GM19238 (cell line): Measurements from ENCODE around the gene CBS.
"Not testable (repeated sequence)": the region's sequence is repeated elsewhere in the genome, so short reads cannot be mapped to it uniquely, and the experiment has no call there.

Source experiments
- DNase-seq: peaks from one replicate; pipeline ENCODE4 v3.0.0; 2011; ENCODE audit warnings: low spot score; ENCODE audit not compliant: insufficient read length

The CBS gene

DNA sequence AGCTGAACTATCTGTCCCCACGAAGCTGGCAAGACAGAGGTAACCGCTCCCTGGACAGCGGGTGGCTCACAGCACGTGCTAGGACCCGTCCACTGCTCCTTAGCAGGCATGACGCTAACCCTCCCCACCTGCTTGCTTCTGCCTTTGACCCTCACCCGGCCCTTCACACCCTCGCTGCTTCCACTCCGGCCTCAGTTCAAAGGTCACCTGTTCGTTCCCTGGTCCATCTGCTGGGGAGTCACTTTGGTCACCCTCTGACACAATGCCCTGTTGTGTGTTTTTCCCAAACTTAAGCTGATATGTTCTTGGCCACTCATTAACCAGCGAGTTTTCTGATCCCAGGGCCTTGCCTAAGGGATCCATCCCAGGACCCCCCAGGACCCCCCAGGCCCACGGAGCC, 7.6 kb downstream of the CBS start:
- not testable (repeated sequence) for DNase-seq

DNA sequence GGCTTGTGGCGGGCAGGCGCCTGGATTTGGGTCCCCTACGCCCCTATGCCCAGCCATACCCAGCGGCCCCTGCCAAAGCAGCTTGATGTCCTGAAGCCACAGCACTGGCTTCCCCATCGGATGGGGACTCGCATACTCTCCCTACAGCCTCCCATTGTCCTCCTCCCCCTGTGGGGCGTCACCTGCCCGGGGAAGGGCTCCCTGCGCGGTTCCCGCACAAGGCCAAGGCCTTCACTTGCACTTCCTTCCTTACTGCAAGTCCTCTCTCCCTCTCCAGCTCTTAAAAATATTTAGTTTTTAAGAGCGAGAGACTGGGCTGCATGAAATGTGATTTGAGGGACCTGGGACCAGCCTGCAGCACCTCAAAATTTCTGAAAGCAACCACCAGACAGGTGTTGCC, 8.9 kb downstream of the CBS start:
- not testable (repeated sequence) for DNase-seq

DNA sequence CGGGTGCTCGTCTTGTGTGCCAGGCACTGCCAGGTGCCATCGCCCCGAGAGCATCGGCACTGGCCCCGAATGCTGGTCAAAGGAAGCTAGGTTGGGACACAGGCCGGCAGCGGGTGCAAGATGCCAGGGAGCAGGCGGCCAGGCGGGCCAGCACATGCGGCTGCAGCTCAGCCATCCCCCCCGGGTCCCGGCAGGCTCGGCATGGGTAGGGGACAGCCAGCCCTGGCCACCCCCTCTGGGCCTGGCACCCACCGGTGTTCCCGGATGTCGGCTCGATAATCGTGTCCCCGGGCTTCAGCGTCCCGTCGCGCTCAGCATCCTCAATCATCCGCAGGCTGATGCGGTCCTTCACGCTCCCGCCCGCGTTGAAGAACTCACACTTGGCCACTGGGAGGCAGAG, 9.6 kb downstream of the CBS start:
- DNase-seq = not testable (repeated sequence)

DNA sequence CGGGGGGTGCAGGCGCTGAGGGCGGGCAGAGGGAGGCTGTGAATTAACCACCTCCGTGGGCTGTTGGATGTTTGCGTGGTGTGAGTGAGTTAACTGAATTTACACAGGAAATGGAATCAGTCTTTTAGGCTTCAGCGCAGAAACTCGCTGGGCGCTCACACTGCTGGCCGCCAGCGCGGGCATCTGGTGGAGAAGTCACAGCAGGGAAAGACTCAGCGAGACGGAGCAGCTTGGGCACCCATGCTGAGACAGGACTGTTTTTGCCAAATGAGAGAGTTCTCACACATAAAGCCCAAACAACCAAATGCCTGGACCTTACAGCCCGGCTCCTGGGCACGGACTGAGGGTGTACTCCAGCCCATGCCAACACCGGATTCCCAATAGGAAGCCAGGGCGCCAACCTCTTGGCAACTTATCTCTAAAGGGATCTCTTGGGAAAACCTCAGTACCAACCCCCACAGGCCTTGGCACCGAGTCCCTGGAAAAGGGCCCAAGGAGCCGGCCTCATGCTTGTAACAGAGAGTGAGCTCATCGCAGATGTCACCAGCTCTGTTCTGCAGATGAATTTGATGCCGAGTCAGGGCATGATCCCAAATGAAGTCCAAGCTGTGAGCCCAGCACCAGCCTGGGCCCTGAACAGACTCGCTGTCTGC, 11.2 kb downstream of the CBS start:
- DNase-seq = not testable (repeated sequence)

DNA sequence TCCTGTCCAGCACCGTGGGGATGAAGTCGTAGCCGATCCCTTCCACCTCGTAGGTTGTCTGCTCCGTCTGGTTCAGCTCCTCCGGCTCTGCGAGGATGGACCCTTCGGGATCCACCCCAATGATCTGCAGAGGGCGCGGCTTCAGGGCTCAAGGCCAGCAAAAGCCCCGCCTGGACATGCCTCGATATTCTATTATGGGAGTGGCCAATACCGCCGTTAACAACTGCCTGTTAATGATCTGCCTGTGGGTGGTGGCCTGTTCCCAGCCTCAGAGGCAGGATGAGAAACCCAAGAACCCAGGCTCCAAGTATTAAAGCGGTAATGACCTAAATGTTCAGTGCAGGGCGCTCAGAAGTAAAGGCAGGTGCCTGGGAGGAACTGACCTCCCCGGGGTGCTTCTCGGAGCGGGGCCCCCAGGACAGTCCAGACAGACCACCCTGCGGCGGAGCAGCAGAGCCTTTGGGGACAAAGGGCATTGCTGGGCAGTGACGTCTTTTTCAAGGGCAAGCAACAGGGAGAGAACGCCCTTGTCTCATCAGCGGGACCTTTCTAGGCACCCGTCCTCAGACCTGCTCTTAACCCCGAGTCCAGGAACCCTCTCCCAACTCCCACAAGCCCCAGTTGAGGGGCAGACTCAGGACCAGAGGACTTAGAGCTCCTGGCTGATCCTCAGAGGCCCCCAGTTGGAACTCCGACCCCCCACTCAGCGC, 12.5 kb downstream of the CBS start:
- not testable (repeated sequence) for DNase-seq

DNA sequence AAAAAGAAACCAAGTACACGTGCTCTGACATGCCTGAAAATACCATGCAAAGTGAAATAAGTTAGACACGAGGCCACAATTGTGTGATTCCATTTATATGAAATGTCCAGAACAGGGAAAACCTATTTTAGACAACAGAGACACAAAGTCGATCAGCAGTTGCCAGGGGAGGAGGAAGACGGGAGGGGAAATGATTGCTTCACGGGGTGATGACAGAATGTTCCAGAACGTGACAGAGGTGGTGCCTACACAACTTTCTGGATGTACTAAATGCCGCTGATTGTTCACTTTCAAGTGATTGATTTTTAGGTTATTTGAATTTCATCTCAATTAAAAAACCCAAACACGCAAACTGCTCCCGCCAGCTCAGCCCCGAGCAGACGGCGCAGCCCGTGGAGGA, 22.5 kb downstream of the CBS start:
- not testable (repeated sequence) for DNase-seq

DNA sequence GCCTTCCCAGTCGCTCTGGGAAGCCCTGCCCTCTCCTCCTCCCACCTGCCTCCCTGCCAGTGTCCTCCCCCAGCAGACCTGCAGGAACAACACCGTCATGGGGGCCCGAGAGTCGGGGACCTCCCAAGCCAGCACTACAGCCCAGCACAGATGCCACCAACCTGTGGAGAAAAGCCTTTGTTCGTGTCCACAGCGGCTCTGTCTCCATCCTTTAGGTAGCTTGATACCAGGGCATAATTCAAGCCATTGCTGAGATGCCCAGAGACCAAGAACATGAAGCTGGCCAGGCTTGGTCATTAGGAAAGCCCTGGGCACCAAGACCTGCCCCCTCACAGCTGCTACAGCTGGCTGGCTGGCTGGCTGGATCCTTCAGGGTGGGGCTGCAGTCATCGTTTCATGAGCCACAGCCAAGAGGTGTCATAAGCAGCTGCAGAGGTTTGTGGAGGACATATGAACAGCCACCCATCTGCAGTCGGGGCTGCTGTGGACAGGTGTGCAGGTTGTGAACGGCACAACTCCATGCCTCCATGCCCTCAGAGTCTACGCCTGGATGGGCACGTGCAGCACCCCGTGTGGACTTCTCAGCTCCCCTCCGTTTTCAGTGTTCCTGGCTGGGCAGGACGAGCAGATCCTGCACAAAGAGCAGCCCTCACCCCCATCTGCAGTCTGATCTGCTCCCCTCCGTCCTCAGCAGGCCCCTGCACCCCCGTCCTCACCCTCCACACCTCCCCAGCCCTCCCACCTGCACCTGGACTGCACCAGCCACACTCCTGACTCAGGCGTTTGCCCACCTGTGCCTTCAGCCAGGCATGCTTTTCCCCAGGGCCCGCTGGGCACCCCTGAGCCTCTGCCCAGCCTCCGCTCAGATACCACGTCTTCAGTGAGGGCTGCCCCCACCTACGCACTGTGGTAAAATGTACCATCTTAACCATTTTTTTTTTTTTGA, 29.5 kb downstream of the CBS start:
- DNase-seq = not testable (repeated sequence)

DNA sequence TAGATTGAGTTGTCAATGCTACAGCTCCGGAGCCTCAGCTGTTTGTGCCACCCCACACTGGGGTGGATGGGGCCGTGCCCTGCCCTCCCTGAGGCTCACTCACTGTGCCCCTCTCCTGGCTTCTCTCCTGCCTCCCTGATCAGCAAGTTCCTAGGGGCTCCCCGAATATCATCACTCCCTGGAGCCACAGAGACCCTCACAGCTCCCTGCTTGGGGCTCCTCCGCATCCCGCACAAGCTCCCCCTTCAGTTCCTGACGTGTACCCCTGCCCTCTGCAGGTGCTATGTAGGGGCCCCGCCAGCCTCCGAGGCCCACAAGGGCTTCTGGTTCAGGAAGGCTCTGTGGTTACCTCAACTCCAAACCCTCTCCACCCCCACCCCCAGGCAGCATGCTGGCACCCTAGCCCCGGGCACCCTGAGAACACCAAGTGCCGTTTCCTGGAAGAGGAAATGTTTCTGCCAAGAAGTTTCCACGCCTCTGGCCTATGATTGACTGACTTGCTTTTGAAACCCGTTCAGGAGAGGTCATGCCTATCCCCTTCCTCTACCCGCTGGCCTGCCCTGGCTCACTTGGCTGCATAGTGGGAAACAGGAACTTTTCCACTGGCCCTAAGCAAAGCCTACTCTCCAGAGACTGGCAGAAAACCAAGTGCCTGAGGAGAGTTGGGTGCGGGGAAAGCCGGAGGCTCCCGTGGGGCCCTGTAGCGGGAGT, 30.3 kb downstream of the CBS start:
- not testable (repeated sequence) for DNase-seq

DNA sequence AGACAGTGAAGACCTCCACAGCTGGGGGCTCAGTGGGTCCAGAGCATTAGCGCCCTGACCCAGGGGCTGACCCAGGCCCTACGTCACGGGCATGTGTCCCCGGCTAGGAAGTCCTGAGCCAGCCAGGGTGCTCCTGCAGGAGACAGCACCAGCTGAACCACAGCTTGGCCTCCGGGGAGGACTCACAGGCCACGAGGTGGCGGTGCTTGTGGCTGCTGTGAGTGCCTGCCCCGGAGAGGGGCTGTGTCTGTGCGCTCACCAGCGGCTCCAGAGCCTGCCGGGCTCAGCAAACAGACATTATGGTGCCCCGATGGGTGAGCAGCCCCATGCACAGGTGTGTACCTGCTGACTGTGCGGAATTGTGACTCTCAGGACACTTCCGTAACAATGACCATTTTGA, 31.1 kb downstream of the CBS start:
- not testable (repeated sequence) for DNase-seq

DNA sequence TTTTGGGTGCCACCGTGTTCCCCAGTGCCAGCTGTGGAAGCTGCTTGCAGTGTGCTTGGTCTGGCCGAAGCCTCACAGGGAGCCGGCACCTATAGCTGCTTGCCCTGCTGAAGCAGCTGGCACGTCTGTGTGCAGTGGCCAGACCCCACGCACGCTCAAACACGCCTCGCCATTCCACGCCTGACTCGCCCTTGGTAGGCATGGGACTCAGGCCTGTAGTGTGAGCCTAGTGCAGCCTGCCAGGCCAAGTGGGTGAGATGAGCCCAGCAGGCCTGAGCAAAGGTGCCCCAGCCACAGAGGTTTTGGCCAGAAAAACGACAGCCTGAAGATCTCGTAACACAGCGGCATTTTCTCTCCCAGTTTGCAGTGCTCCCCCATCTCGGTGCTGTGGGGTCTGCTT, 32.3 kb downstream of the CBS start:
- DNase-seq = not testable (repeated sequence)

DNA sequence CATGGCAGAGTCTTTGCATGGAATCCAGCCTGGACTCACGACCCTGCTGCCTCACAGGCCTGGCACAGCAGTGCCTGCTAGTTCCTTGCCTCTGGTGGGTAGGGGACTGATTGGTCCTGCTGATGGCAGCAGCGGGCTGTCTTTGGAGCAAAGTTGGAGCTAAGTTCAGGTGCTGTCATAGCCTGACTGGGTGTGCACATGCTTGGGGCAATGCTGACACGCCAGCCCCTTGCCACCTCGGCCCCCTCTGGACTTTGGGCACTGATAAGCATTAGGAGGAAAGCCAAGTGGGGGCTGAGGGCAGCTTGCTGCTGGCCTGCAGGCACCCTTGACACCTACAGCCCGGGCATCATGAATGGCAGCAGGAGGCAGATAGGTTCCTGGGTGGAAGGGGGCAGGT, 33.5 kb downstream of the CBS start:
- not testable (repeated sequence) for DNase-seq

DNA sequence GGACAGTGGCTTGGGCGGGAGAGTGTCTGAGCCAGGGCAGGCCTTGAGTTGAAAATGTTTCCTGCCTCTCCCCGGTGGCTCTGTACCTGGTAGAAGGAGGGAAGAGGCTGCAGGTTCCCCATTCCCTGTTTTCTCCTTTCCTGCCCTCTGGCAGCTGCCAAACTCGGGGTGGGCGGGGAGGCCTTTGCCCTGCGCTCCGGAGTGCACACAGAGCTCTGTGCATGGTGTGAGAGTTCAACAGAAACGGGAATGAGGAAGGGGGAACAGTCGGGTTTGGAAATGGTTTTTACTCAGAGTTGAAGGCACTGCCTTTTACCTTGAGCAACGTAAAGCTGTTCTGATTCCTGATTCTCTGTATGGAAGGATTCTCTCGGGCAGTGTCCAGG, 37.0 kb downstream of the CBS start:
- not testable (repeated sequence) for DNase-seq

DNA sequence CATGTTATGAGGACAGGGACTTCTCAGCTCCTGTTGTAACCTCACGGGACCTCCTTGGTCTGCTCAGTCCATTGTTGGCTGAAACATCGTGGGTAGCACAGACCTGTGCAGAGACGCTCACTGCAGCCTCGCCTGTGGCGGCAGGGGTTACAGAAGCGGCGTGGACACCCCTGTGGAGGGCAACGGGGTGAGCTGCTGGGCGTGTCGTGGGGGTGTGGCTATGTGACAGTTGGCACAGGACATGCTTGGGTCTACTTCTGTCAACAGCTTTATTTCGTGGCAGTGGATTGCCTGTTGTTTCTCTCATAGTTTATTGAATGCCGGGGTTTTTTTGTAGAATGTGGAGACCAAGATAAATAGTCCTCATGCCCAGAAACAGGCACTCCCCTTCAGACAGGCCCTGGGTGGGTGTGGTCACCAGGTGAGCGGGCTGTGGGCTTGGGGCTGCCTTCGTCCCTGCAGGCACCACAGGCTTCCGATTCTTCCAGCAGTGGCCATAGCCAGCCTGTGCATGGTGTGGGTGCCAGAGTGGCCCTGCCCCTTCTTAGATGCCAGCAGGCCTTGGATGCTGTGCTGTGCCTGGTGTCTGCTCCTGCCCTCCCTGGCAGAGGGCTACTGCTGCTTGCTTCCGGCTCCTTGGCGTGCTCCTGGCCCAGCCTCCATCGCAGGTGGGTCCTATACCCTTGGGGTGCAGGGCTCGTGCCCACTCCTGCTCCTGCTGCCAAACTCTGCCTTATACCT, 37.5 kb downstream of the CBS start:
- not testable (repeated sequence) for DNase-seq

DNA sequence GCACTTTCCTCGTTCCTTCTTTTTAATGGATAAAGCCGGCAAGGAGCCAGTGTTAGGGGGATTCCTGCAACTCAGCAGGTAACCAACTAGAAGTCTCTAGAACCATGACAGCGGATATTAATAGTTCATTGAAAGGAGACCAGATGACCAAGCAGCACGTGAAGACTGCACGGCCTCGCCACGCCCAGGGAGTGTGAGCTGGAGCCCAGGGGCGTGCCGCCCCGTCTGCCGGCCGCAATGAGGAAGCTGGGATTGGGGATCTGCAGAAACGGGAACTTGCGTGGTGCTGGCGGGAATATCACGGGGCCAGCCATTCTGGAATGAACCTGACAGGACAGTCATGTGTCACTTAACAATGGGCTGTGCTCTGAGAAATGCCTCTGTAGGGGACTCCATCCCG, 38.7 kb downstream of the CBS start:
- not testable (repeated sequence) for DNase-seq

DNA sequence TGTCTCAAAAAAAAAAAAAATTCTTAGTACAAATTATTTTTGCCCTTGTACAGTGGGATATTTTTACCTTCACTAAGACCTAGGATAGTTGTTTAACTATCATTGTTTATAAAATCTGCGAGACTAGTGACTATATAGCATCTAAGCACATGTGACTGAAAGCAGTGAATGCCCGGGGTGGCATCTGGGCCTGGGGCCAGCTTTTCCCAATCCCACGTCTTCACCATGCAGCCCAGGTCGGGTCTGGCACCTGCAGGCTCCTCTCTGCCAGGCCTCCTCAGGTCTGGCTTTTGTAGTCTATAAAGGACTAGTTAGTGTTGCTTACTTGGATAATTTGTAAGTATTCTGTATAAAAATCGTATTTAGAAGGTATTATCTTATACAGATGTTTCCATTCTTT, 40.8 kb downstream of the CBS start:
- no peak for DNase-seq

DNA sequence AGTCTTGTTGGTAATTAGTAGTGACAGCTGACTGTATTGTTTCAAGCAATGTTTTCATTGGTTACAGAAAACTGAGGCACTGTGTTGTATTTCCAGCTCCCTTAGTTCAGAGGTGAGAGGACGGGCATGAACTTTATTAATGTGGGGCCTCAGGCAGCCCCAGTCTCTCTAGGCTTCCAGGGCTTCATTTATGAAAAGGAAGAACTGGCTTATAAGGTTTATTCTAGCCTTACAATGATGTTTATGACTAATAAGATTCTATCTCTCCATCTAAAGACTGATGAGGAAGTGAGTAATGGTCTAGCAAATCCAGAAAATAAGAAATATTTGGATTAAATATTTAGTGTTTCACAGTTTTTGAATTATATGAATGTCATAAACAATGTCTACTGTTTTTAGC, 41.5 kb downstream of the CBS start:
- DNase-seq = no peak

DNA sequence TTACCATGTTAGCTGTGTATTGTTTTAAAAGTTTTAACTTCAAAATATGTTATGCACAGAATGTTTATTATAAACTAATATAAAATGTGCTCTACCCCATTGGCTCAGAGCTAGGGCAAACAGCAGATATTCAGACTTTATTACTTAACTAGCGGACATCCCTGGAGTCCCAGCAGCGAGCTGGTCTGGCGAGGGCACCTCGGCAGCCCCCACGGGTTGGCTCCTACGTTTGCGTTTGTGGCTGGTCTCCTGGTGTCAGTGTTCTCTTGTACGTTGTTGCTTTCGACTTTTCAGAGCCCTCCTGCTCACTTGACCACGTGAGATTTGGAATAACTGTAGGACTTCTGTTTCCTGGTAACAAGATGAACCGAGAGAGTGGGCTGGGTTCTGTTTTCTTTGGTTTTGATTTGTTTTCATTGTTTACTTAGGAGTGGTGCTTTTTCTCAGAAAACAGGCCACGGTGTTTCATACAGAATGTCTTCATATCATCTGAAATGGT, 44.5 kb downstream of the CBS start:
- DNase-seq = no peak

DNA sequence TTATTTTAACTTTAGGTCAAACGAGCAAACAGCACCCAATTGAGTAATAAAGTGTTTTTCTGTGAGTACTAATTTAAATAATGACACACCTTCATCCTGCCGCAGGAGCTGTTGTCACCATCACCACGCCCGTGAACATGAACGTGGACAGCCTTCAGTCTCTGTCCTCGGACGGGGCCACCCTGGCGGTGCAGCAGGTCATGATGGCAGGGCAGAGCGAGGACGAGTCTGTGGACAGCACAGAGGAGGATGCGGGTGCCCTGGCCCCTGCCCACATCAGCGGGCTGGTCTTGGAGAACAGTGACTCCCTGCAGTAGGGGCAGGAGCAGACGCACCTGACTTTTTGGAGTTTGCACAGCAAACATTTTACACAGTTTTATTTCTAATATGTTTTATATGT, 45.9 kb downstream of the CBS start:
- DNase-seq = no peak

DNA sequence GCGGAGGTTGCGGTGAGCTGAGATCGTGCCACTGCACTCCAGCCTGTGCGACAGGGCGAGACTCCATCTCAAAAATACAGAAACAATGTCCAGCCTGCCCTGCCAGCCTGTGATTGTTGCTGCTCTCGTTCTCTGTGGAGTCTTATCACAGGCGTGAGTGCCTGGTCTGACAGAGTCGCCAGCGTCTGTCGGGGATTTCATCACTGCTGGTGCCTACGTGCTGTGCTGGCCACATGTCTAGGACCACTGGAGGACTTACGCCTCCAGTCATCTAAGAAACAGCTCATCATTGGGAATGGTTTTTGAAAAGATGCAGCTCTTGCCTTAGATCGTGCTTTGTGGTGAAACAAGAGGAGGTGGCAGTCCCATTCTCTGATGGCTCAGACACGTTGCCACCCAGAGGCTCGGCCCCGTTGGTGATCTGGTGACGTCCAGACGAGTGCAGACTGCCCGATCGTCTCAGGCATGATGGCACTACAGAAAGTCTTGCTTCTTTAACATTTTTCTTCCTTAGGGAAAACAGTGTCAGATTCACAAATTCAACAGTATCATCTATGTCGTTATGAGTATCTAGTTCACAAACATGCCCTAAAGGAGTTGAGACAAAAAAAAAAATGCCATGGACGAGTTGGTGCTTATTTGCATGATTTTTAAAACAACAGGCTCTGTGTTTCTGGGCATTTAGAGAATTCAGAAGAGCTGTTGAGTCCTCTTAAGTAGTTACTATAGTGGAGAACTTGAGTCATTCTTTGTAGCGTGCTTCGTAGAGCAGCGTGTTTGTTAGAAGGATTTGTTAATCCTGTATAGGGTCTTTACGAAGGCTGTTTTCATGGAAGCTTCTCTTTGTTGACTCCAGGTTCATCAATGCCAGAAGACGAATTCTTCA, 47.5 kb downstream of the CBS start:
- DNase-seq = no peak
